Right lobe of liver (tissue), 4 donors: ENCODE results near the gene COL4A3.

Experiments used
- CTCF ChIP-seq, 4 donors: fragments of 200-600 bp in 3 of 4; fragments of 450-650 bp in 1 of 4; IDR thresholded peaks; one replicate each; pipeline versions ENCODE4 v1.5.1 to v1.8.0; 2016 to 2022; ENCODE audit warnings: antibody characterized with exemption in 4 of 4, mild to moderate bottlenecking in 2 of 4
- POLR2A ChIP-seq: fragments of 450-650 bp; IDR thresholded peaks from one replicate; pipeline ENCODE4 v1.6.1; 2017; ENCODE audit warnings: antibody characterized with exemption, mild to moderate bottlenecking
- donor health status: DM: no; HTN: no; CAD: no.
- donor health status: DM: no; HTN: no; CAD: no.
- donor health status: DM: no; HTN: yes; CAD: no.

DNA sequence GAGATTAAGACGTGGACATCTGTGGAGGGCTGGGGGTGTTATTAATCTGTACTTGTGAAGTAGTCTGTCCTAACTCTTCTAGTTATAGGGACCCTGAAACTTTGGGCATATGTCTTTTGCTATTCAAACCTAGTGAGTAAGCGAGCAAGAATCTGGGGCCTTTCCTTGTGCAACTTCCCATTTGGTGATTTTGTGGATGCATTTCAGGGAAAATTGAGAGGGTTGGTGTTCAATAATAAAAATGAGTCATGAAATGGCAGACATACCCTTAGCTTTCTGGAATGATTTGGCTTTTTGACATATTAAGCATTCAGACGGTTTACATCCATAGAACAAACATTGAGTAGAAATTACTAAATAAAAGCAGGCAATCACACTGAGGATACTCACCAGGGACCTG is 17.4 kb upstream of the COL4A3 start:
- TF ChIP-seq CTCF (IDR thresholded peaks at IDR 0.05) (no peak), POLR2A (no peak)
